Endothelial cell of umbilical vein (primary cell): Measurements from ENCODE around the gene TTC21A. TPM values are rescaled to one million over a fixed set of nuclear protein-coding genes. Genes with fewer than 3 reads are reported as not detected.

ENCODE experiments used
- BruUV-seq: library from RNA; stranded (reverse); fragments of 400-500 nt; replicated peaks from 2 replicates; lab custom pipeline; 2021; lab: Mats Ljungman, UMichigan
- CTCF ChIA-PET: fragments of 300-600, 350-600 bp; sonication (Branson Sonifier 250); formaldehyde crosslinking; loops from one replicate; lab custom pipeline; 2021; ENCODE audit warnings: antibody characterized with exemption, inconsistent platforms; lab: Charles Lee
- POLR2A ChIA-PET: fragments of 300-600, 350-600 bp; sonication (Branson Sonifier 250); formaldehyde crosslinking; loops from one replicate; lab custom pipeline; 2021; ENCODE audit warnings: antibody characterized with exemption, inconsistent platforms; lab: Charles Lee
- DNase-seq: peaks from one replicate; pipeline ENCODE4 v3.0.0-alpha.2; 2011; ENCODE audit warnings: low read depth, low spot score
- FAIRE-seq: peaks from 2 replicates; lab custom pipeline; 2011; peaks lifted over from hg19 to GRCh38; lab: Jason Lieb, UNC
- H2AFZ ChIP-seq: 2 replicates; pipeline ENCODE4 v1.6.0; 2012; ENCODE audit warnings: low read depth, low read length, control low read depth, inconsistent platforms
- H3K27ac ChIP-seq: 2 replicates; pipeline ENCODE4 v1.5.1; 2011; ENCODE audit warnings: low read depth, mild to moderate bottlenecking, control low read depth, low read length, moderate library complexity; ENCODE audit not compliant: insufficient read depth
- H3K27me3 ChIP-seq, 2 experiments: 2 replicates each; pipeline versions ENCODE4 v1.6.0 to v1.6.1; 2011; ENCODE audit warnings: low read length in 2 of 2, mixed read lengths in 1 of 2; ENCODE audit not compliant: control insufficient read depth in 2 of 2, insufficient read depth in 2 of 2
- H3K36me3 ChIP-seq, 2 experiments: 2 replicates in 1 of 2; 3 replicates in 1 of 2; pipeline ENCODE4 v1.5.1; 2011; ENCODE audit warnings: low read length in 2 of 2, mild to moderate bottlenecking in 1 of 2, moderate library complexity in 1 of 2; ENCODE audit not compliant: control insufficient read depth in 2 of 2, insufficient read depth in 2 of 2; ENCODE audit errors: extremely low read depth in 1 of 2
- H3K4me1 ChIP-seq: 3 replicates; pipeline ENCODE4 v1.5.1; 2011; ENCODE audit warnings: mild to moderate bottlenecking, low read length; ENCODE audit not compliant: control insufficient read depth, insufficient read depth; ENCODE audit errors: extremely low read depth
- H3K4me2 ChIP-seq: 2 replicates; pipeline ENCODE4 v1.6.1; 2011; ENCODE audit warnings: low read length, control low read depth, mixed read lengths; ENCODE audit not compliant: insufficient read depth
- H3K4me3 ChIP-seq, 3 experiments: fragments of 200-600 bp in 1 of 3; sonication (generic), shearing (Covaris generic) in 1 of 3; replicated peaks in 1 of 3; 2 replicates each; pipeline ENCODE4 v1.5.1; 2011 to 2016; ENCODE audit warnings: control low read depth in 3 of 3, low read length in 3 of 3, mild to moderate bottlenecking in 2 of 3, inconsistent platforms in 1 of 3, low read depth in 1 of 3, moderate library complexity in 1 of 3; ENCODE audit not compliant: insufficient read depth in 1 of 3
- H3K79me2 ChIP-seq: 2 replicates; pipeline ENCODE4 v1.6.0; 2012; ENCODE audit warnings: low read length, inconsistent platforms; ENCODE audit not compliant: control insufficient read depth, insufficient read depth
- H3K9ac ChIP-seq: replicated peaks from 2 replicates; pipeline ENCODE3; 2011; ENCODE audit warnings: low read length, control low read depth; ENCODE audit not compliant: insufficient read depth; ENCODE audit errors: extremely low read depth
- H3K9me1 ChIP-seq: replicated peaks from 3 replicates; pipeline ENCODE4 v1.6.0; 2011; ENCODE audit warnings: mild to moderate bottlenecking, low read length; ENCODE audit not compliant: control insufficient read depth, insufficient read depth; ENCODE audit errors: extremely low read depth
- H3K9me3 ChIP-seq: replicated peaks from 2 replicates; pipeline ENCODE4 v1.5.1; 2012; ENCODE audit warnings: low read length, inconsistent platforms; ENCODE audit not compliant: control insufficient read depth, insufficient read depth
- H4K20me1 ChIP-seq: replicated peaks from 2 replicates; pipeline ENCODE3; 2011; ENCODE audit warnings: mild to moderate bottlenecking, low read length; ENCODE audit not compliant: control insufficient read depth, insufficient read depth; ENCODE audit errors: extremely low read depth
- CTCF ChIP-seq, 2 donors: IDR thresholded peaks; 1 replicate in 1 of 2; 2 replicates in 1 of 2; pipeline ENCODE4 v1.5.1; 2011; ENCODE audit warnings: low read length in 2 of 2, mild to moderate bottlenecking in 2 of 2, moderate library complexity in 2 of 2, control low read depth in 1 of 2, inconsistent platforms in 1 of 2, low read depth in 1 of 2; ENCODE audit not compliant: insufficient read depth in 1 of 2; ENCODE audit errors: extremely low read depth in 1 of 2
- EZH2 ChIP-seq: IDR thresholded peaks from 2 replicates; pipeline ENCODE4 v1.6.1; 2012; ENCODE audit warnings: borderline replicate concordance, low read depth, mild to moderate bottlenecking, moderate library complexity, low read length, inconsistent platforms; ENCODE audit not compliant: severe bottlenecking
- FOS ChIP-seq: IDR thresholded peaks from 2 replicates; pipeline ENCODE4 v1.6.1; 2011; ENCODE audit warnings: mild to moderate bottlenecking, low read length, moderate library complexity, borderline replicate concordance; ENCODE audit not compliant: insufficient read depth
- GATA2 ChIP-seq: IDR thresholded peaks from 2 replicates; pipeline ENCODE4 v1.7.0; 2011; ENCODE audit warnings: low read depth, mild to moderate bottlenecking, moderate library complexity, mixed read lengths, low read length; ENCODE audit not compliant: insufficient read length, insufficient read depth
- JUN ChIP-seq: IDR thresholded peaks from 2 replicates; pipeline ENCODE4 v1.6.1; 2011; ENCODE audit warnings: borderline replicate concordance, low read depth; ENCODE audit not compliant: insufficient read length, insufficient read depth
- MAX ChIP-seq: IDR thresholded peaks from 2 replicates; pipeline ENCODE4 v1.6.1; 2011; ENCODE audit not compliant: insufficient read depth, insufficient read length
- MYC ChIP-seq: IDR thresholded peaks from one replicate; pipeline ENCODE4 v1.6.1; 2011; ENCODE audit warnings: mild to moderate bottlenecking, low read depth, low read length
- POLR2A ChIP-seq: IDR thresholded peaks from 2 replicates; pipeline ENCODE4 v1.6.1; 2012; ENCODE audit warnings: low read depth, mild to moderate bottlenecking, control low read depth, low read length
- POLR2AphosphoS5 ChIP-seq: IDR thresholded peaks from 2 replicates; pipeline ENCODE4 v1.6.1; 2012; ENCODE audit warnings: low read depth, mild to moderate bottlenecking, control low read depth, low read length, moderate library complexity; ENCODE audit not compliant: insufficient read depth
- dilution Hi-C: fragments of 300-500 bp; cut with MboI; formaldehyde crosslinking; loops from one replicate; pipeline ENCODE4 v1.15.0; 2019; ENCODE audit warnings: low sequenced_read_pairs; ENCODE audit not compliant: extremely low pct_ligation_motif_present
- intact Hi-C: fragments of 100-400 bp; cut with micrococcal nuclease; formaldehyde crosslinking; loops from one replicate; pipeline ENCODE4 v1.10.0; 2022
- polyA plus RNA-seq, 4 experiments: library from polyadenylated mRNA; depleted of rRNA in 3 of 4; stranded (reverse) in 3 of 4; unstranded in 1 of 4; fragments of >200 nt; gene quantifications; 2 replicates each; pipeline versions ENCODE4 v1.2.1 to v1.2.3, GENCODE V29; 2011 to 2012; ENCODE audit warnings: missing spikeins in 1 of 4
- total RNA-seq: library from RNA; stranded (reverse); gene quantifications from 2 replicates; pipeline ENCODE4 v1.2.3, GENCODE V29; 2021

TTC21A gene
- total and polyA plus RNA-seq, 2 donors (not counting 3 experiments of a cell fraction or from before 2014, with no cell fraction given) = 4.7 to 7.8 TPM

- ChIA-PET CTCF (interaction anchor here (11.3 kb wide), 1 partner anchor 166 kb away, joined by 449 read pairs; no protein-coding TSS in a partner anchor), POLR2A (no interaction called here)
- Histone ChIP-seq H3K27ac (no peak overlapping the region), H3K36me3 (no peaks in the 10 kb centered on the region), H3K9me3 (no peaks in the 10 kb centered on the region), H4K20me1 (no peaks in the 10 kb centered on the region), H3K9ac (no peak overlapping the region), H3K4me1 (peaks cover 10% of the 10 kb centered on the region), H3K4me2 (no peak overlapping the region), H3K79me2 (no peaks in the 10 kb centered on the region), H2AFZ (no peak overlapping the region), H3K4me3 (no peak overlapping the region), H3K27me3 (no peaks in the 10 kb centered on the region), H3K9me1 (no peaks in the 10 kb centered on the region)
- TF ChIP-seq EZH2 = no peak
- no peak for TF ChIP-seq POLR2AphosphoS5
- no peak for TF ChIP-seq MAX
- TF ChIP-seq JUN = no peak
- TF ChIP-seq GATA2 = no peak
- no peak for TF ChIP-seq FOS
- no peak for TF ChIP-seq POLR2A
- TF ChIP-seq CTCF (IDR thresholded peaks at IDR 0.05; ENCODE audit: extremely low read depth in 1 of 2, insufficient read depth in 1 of 2, low read depth in 1 of 2, low read length in 2 of 2) = no peak
- no peak for TF ChIP-seq MYC
- intact Hi-C loops = no loop called here
- dilution Hi-C loops = no loop called here
- FAIRE-seq (no peak), DNase-seq (no peak)
- BruUV-seq = no TSS peak
Observed at GRCh38 chr3:39121621-39122020, 14.1 kb downstream of the TTC21A start.
